RPMI7951 (cell line): ENCODE results near the gene PPL. TPM values are rescaled to one million over a fixed set of nuclear protein-coding genes. Genes with fewer than 3 reads are reported as not detected.
"Not testable (repeated sequence)": the region's sequence is repeated elsewhere in the genome, so short reads cannot be mapped to it uniquely, and the experiment has no call there.

ENCODE experiments used
- DNase-seq: peaks from one replicate; pipeline ENCODE4 v3.0.0-alpha.2; 2012; ENCODE audit warnings: low read depth
- total RNA-seq: library from RNA; depleted of rRNA; stranded (reverse); fragments of >200 nt; shearing (Covaris generic); gene quantifications from 2 replicates; pipeline ENCODE4 v1.2.3, GENCODE V29; 2014

Gene PPL
- total RNA-seq, 1 experiment from 2014 or later: 0.12 TPM

GRCh38 chr16:4960579-4960978 is 23.6 kb upstream of the PPL start:
- DNase-seq: no peak

GRCh38 chr16:4958510-4959438 is 21.8 kb upstream of the PPL start:
- DNase-seq: no peak

- peak; percentile 91 for DNase-seq
Measured at GRCh38 chr16:4957720-4958509, 21.0 kb upstream of the PPL start, which contains the start of gene SEC14L5. Gene SEC14L5 (plus strand): TSS chr16:4958330. CDS start chr16:4959324, 994 bp downstream.

- no peak for DNase-seq
Measured at GRCh38 chr16:4957420-4957719, 20.4 kb upstream of the PPL start.

- DNase-seq: peak; percentile 25
Measured at GRCh38 chr16:4954714-4955113, 17.8 kb upstream of the PPL start.

- not testable (repeated sequence) for DNase-seq
Measured at GRCh38 chr16:4951583-4951982, 14.6 kb upstream of the PPL start.

- no peak for DNase-seq
Measured at GRCh38 chr16:4949986-4950385, 13.0 kb upstream of the PPL start.

GRCh38 chr16:4948903-4949766 is 12.2 kb upstream of the PPL start:
- DNase-seq: no peak

GRCh38 chr16:4947722-4948503 is 11.0 kb upstream of the PPL start:
- DNase-seq: no peak

- DNase-seq: no peak
Measured at GRCh38 chr16:4946917-4947316, 10.0 kb upstream of the PPL start.

- peak; percentile 94 for DNase-seq
Measured at GRCh38 chr16:4945560-4946502, 8.9 kb upstream of the PPL start.

- peak; percentile 98 for DNase-seq
Measured at GRCh38 chr16:4944333-4945281, 7.7 kb upstream of the PPL start.

- no peak for DNase-seq
Measured at GRCh38 chr16:4942481-4942880, 5.5 kb upstream of the PPL start.

- DNase-seq: no peak
Measured at GRCh38 chr16:4940719-4941118, 3.8 kb upstream of the PPL start.

GRCh38 chr16:4938683-4939030 is 1.7 kb upstream of the PPL start:
- DNase-seq: no peak

GRCh38 chr16:4937782-4938682 is 1.1 kb upstream of the PPL start:
- DNase-seq: no peak

GRCh38 chr16:4936181-4936990 is 562 bp downstream of the PPL start:
- DNase-seq: no peak
